Measurements from ENCODE around the gene RAMP1.
A peak's percentile ranks its signal among the peaks of the same experiment; 100 is the strongest.
"Not testable (repeated sequence)": the region's sequence is repeated elsewhere in the genome, so short reads cannot be mapped to it uniquely, and the experiment has no call there.

The RAMP1 gene

GRCh38 chr2:237863689-237864443, 4.4 kb downstream of the RAMP1 start:
- peak in 1 of 14 donors; percentile 77 for DNase-seq

GRCh38 chr2:237864444-237864931, 5.1 kb downstream of the RAMP1 start:
- DNase-seq = no peak

GRCh38 chr2:237864940-237865622, 5.7 kb downstream of the RAMP1 start:
- DNase-seq = peak in 1 of 14 donors; percentile 42

- DNase-seq = no peak
These were observed 6.2 kb downstream of the RAMP1 start for GRCh38 chr2:237865623-237866041.

- DNase-seq = peak in 1 of 14 donors; percentile 34
These were observed 6.7 kb downstream of the RAMP1 start for GRCh38 chr2:237866101-237866621.

- DNase-seq = no peak
These were observed 8.0 kb downstream of the RAMP1 start for GRCh38 chr2:237867465-237867864.

GRCh38 chr2:237868074-237868473, 8.7 kb downstream of the RAMP1 start:
- DNase-seq = not testable (repeated sequence)

GRCh38 chr2:237868631-237869342, 9.4 kb downstream of the RAMP1 start:
- peak in 1 of 14 donors; percentile 5 for DNase-seq

GRCh38 chr2:237869343-237870102, 10.1 kb downstream of the RAMP1 start:
- DNase-seq = no peak

GRCh38 chr2:237870126-237870525, 10.7 kb downstream of the RAMP1 start:
- no peak for DNase-seq

- peak in 1 of 14 donors; percentile 40 for DNase-seq
These were observed 11.6 kb downstream of the RAMP1 start for GRCh38 chr2:237870754-237871651.

GRCh38 chr2:237872178-237872887, 12.9 kb downstream of the RAMP1 start:
- DNase-seq = no peak

- no peak for DNase-seq
These were observed 14.0 kb downstream of the RAMP1 start for GRCh38 chr2:237873421-237873831.

GRCh38 chr2:237873897-237874551, 14.6 kb downstream of the RAMP1 start:
- no peak for DNase-seq

- peak in 1 of 14 donors; percentile 49 for DNase-seq
These were observed 15.2 kb downstream of the RAMP1 start for GRCh38 chr2:237874585-237875161.

- DNase-seq = no peak
These were observed 16.0 kb downstream of the RAMP1 start for GRCh38 chr2:237875256-237876060.

- no peak for DNase-seq
These were observed 16.7 kb downstream of the RAMP1 start for GRCh38 chr2:237876061-237876526.

GRCh38 chr2:237876532-237876931, 17.1 kb downstream of the RAMP1 start:
- DNase-seq = no peak

Data from C1 segment of cervical spinal cord (tissue), 14 donors.